HCT116 (cell line): ENCODE measurements around the gene MON2. TPM values are rescaled to one million over a fixed set of nuclear protein-coding genes. Genes with fewer than 3 reads are reported as not detected.

Experiments
- ATAC-seq: fragments of 200-7000 bp; cut with Tn5 transposase; 2 replicates; pipeline ENCODE4 v1.9.1; 2020; ENCODE audit warnings: mild to moderate bottlenecking, moderate library complexity
- BruUV-seq: library from RNA; stranded (reverse); fragments of 400-500 nt; replicated peaks from 2 replicates; lab custom pipeline; 2021; lab: Mats Ljungman, UMichigan
- CTCF ChIA-PET: fragments of 300-600 bp; sonication (Branson Sonifier 250); formaldehyde crosslinking; loops from one replicate; lab custom pipeline; 2021; ENCODE audit warnings: antibody characterized with exemption; lab: Charles Lee
- POLR2A ChIA-PET: fragments of 300-600, 350-600 bp; sonication (Branson Sonifier 250); formaldehyde crosslinking; loops from one replicate; lab custom pipeline; 2021; ENCODE audit warnings: antibody characterized with exemption; lab: Charles Lee
- RAD21 ChIA-PET, 2 experiments: fragments of 300-600 bp; sonication (Branson Sonifier 250); formaldehyde crosslinking; loops; one replicate each; lab custom pipeline; 2023; ENCODE audit warnings: low total read pairs in 2 of 2; ENCODE audit not compliant: uncharacterized antibody in 2 of 2, unreplicated experiment in 2 of 2, low non-redundant PET in 1 of 2; lab: Charles Lee
- DNase-seq: peaks from one replicate; pipeline ENCODE4 v3.0.0-alpha.2; 2010; ENCODE audit warnings: low read depth, low spot score
- H2AFZ ChIP-seq: fragments of 200-600 bp; shearing (Covaris generic), sonication (generic); 2 replicates; pipeline ENCODE4 v1.6.1; 2017; ENCODE audit warnings: low read depth, mixed run types, mixed read lengths, antibody characterized with exemption, low read length; ENCODE audit not compliant: poor library complexity, severe bottlenecking
- H3K27ac ChIP-seq: 2 replicates; pipeline ENCODE4 v1.5.1; 2012; ENCODE audit warnings: low read depth, low read length
- H3K27me3 ChIP-seq: fragments of 200-600 bp; sonication (generic); 2 replicates; pipeline ENCODE4 v1.6.1; 2016; ENCODE audit warnings: mixed run types, low read length, mixed read lengths; ENCODE audit not compliant: insufficient read depth
- H3K36me3 ChIP-seq, 2 experiments: fragments of 200-500 bp in 1 of 2; fragments of 200-600 bp in 1 of 2; sonication (Bioruptor generic) in 1 of 2; sonication (generic) in 1 of 2; 2 replicates each; pipeline versions ENCODE4 v1.5.1 to v1.6.1; 2014 to 2016; ENCODE audit warnings: low read length in 2 of 2, inconsistent platforms in 1 of 2, mixed read lengths in 1 of 2, mixed run types in 1 of 2; ENCODE audit not compliant: insufficient read depth in 2 of 2, control insufficient read depth in 1 of 2
- H3K4me1 ChIP-seq, 2 experiments: fragments of 200-600 bp in 1 of 2; sonication (generic) in 1 of 2; 2 replicates each; pipeline versions ENCODE4 v1.5.1 to v1.6.1; 2012 to 2017; ENCODE audit warnings: low read length in 2 of 2, inconsistent platforms in 1 of 2, mild to moderate bottlenecking in 1 of 2, mixed read lengths in 1 of 2, mixed run types in 1 of 2, moderate library complexity in 1 of 2; ENCODE audit not compliant: insufficient read depth in 2 of 2, control insufficient read depth in 1 of 2
- H3K4me2 ChIP-seq: fragments of 200-600 bp; sonication (generic); 2 replicates; pipeline ENCODE4 v1.6.1; 2017; ENCODE audit warnings: mixed run types, low read length, mixed read lengths
- H3K4me3 ChIP-seq, 2 experiments: fragments of 200-600 bp in 1 of 2; sonication (generic) in 1 of 2; replicated peaks in 1 of 2; 2 replicates each; pipeline ENCODE4 v1.5.1; 2011 to 2016; ENCODE audit warnings: low read length in 2 of 2, control low read depth in 1 of 2, low read depth in 1 of 2, mild to moderate bottlenecking in 1 of 2, mixed read lengths in 1 of 2, mixed run types in 1 of 2
- H3K79me2 ChIP-seq: fragments of 200-600 bp; sonication (generic); 2 replicates; pipeline ENCODE4 v1.6.1; 2017; ENCODE audit warnings: mild to moderate bottlenecking, mixed run types, low read length, moderate library complexity, mixed read lengths; ENCODE audit not compliant: insufficient read depth
- H3K9ac ChIP-seq: fragments of 200-600 bp; sonication (generic); 2 replicates; pipeline ENCODE4 v1.6.1; 2016; ENCODE audit warnings: low read length, mixed read lengths
- H3K9me2 ChIP-seq: fragments of 200-600 bp; sonication (generic), shearing (Covaris generic); 2 replicates; pipeline ENCODE4 v1.6.1; 2017; ENCODE audit warnings: mixed run types, mild to moderate bottlenecking, moderate library complexity; ENCODE audit not compliant: insufficient read depth
- H3K9me3 ChIP-seq, 2 experiments: fragments of 200-500 bp in 1 of 2; fragments of 200-600 bp in 1 of 2; sonication (Bioruptor generic) in 1 of 2; sonication (generic) in 1 of 2; 2 replicates each; pipeline ENCODE4 v1.6.1; 2014 to 2017; ENCODE audit warnings: low read length in 2 of 2, mixed read lengths in 2 of 2, inconsistent platforms in 1 of 2, low read depth in 1 of 2, mild to moderate bottlenecking in 1 of 2, mixed run types in 1 of 2, moderate library complexity in 1 of 2; ENCODE audit not compliant: control insufficient read depth in 1 of 2, insufficient read depth in 1 of 2
- H4K20me1 ChIP-seq: fragments of 200-600 bp; sonication (generic), shearing (Covaris generic); 2 replicates; pipeline ENCODE4 v1.6.1; 2017; ENCODE audit warnings: mixed run types, mild to moderate bottlenecking, moderate library complexity; ENCODE audit not compliant: insufficient read depth
- ATF3 ChIP-seq: IDR thresholded peaks from 2 replicates; pipeline ENCODE4 v1.6.1; 2012
- CEBPB ChIP-seq: IDR thresholded peaks from 2 replicates; pipeline ENCODE4 v1.6.1; 2012; ENCODE audit warnings: low read depth
- CTCF ChIP-seq, 3 experiments: fragments of 200-600 bp in 1 of 3; sonication (generic) in 1 of 3; IDR thresholded peaks in 2 of 3; conservative IDR thresholded peaks in 1 of 3; 2 replicates each; pipeline ENCODE4 v1.5.1; 2012 to 2017; ENCODE audit warnings: low read depth in 2 of 3, low read length in 2 of 3, antibody characterized with exemption in 1 of 3, borderline replicate concordance in 1 of 3, control low read depth in 1 of 3, mild to moderate bottlenecking in 1 of 3, mixed read lengths in 1 of 3, mixed run types in 1 of 3, moderate library complexity in 1 of 3; ENCODE audit not compliant: insufficient read depth in 1 of 3
- EGR1 ChIP-seq: IDR thresholded peaks from 2 replicates; pipeline ENCODE4 v1.6.1; 2012; ENCODE audit warnings: low read depth
- ELF1 ChIP-seq: IDR thresholded peaks from 2 replicates; pipeline ENCODE4 v1.6.1; 2012; ENCODE audit warnings: low read depth, borderline replicate concordance
- EZH2phosphoT487 ChIP-seq: fragments of 200-600 bp; IDR thresholded peaks from 2 replicates; pipeline ENCODE4 v1.6.1; 2018; ENCODE audit warnings: antibody characterized with exemption, borderline replicate concordance
- JUND ChIP-seq: IDR thresholded peaks from 2 replicates; pipeline ENCODE4 v1.6.1; 2012
- MAX ChIP-seq: IDR thresholded peaks from 2 replicates; pipeline ENCODE4 v1.6.1; 2012
- RAD21 ChIP-seq: IDR thresholded peaks from 2 replicates; pipeline ENCODE4 v1.6.1; 2012; ENCODE audit warnings: low read depth, mild to moderate bottlenecking
- REST ChIP-seq: IDR thresholded peaks from 2 replicates; pipeline ENCODE4 v1.6.1; 2012; ENCODE audit warnings: low read depth
- SIN3A ChIP-seq: IDR thresholded peaks from 2 replicates; pipeline ENCODE4 v1.6.1; 2012; ENCODE audit warnings: low read depth
- SRF ChIP-seq: IDR thresholded peaks from 2 replicates; pipeline ENCODE4 v1.6.1; 2012; ENCODE audit warnings: low read depth
- TCF7L2 ChIP-seq: IDR thresholded peaks from 2 replicates; pipeline ENCODE4 v1.7.0; 2011; ENCODE audit warnings: borderline replicate concordance, inconsistent platforms; ENCODE audit not compliant: insufficient read depth, insufficient read length; ENCODE audit errors: extremely low read depth
- YY1 ChIP-seq: IDR thresholded peaks from 2 replicates; pipeline ENCODE4 v1.6.1; 2011; ENCODE audit warnings: low read length, low read depth, moderate library complexity, mild to moderate bottlenecking; ENCODE audit not compliant: insufficient replicate concordance; ENCODE audit errors: extremely low read depth
- ZBTB33 ChIP-seq: IDR thresholded peaks from 2 replicates; pipeline ENCODE4 v1.6.1; 2011; ENCODE audit warnings: mild to moderate bottlenecking, low read length, moderate library complexity; ENCODE audit not compliant: insufficient replicate concordance; ENCODE audit errors: extremely low read depth
- ZNF274 ChIP-seq: fragments of 200-500 bp; sonication (Bioruptor generic); IDR thresholded peaks from 2 replicates; pipeline ENCODE4 v1.6.1; 2014; ENCODE audit warnings: mild to moderate bottlenecking, low read depth, low read length, inconsistent platforms
- intact Hi-C: fragments of 100-400 bp; cut with micrococcal nuclease; formaldehyde crosslinking; loops from 2 replicates; pipeline ENCODE4 v1.10.0; 2022
- total RNA-seq: library from RNA; stranded (reverse); gene quantifications from one replicate; pipeline ENCODE4 v1.2.1, GENCODE V29; 2021; ENCODE audit not compliant: unreplicated experiment

Gene MON2
- total RNA-seq, 1 experiment from 2014 or later = 30.7 TPM

GRCh38 chr12:62516927-62517326 is 50.3 kb downstream of the MON2 start:
- BruUV-seq = no TSS peak
- ChIA-PET CTCF (no interaction called here), POLR2A (no interaction called here), RAD21 (no interaction called here)
- Histone ChIP-seq H3K9me3 (no peaks in the 10 kb centered on the region), H3K9ac (no peak overlapping the region), H3K4me1 (no peaks in the 10 kb centered on the region), H4K20me1 (no peaks in the 10 kb centered on the region), H3K4me3 (no peak overlapping the region), H3K27me3 (no peaks in the 10 kb centered on the region), H3K27ac (no peak overlapping the region), H3K4me2 (no peak overlapping the region)
- DNase-seq = no peak
- no peak for TF ChIP-seq RAD21
- no peak for TF ChIP-seq ELF1
- no peak for TF ChIP-seq ATF3
- no peak for TF ChIP-seq EZH2phosphoT487
- no peak for TF ChIP-seq ZNF274
- TF ChIP-seq YY1 = no peak
- no peak for TF ChIP-seq MAX
- no peak for TF ChIP-seq TCF7L2
- no peak for TF ChIP-seq CEBPB
- TF ChIP-seq SRF = no peak
- no peak for TF ChIP-seq CTCF (IDR thresholded peaks at IDR 0.05 in 2 of 3, conservative IDR thresholded peaks at IDR 0.05 in 1 of 3; ENCODE audit: borderline replicate concordance in 1 of 3, insufficient read depth in 1 of 3, low read depth in 2 of 3, low read length in 2 of 3)
- TF ChIP-seq ZBTB33 = no peak
- TF ChIP-seq EGR1 = no peak
- no peak for TF ChIP-seq JUND
- no peak for TF ChIP-seq SIN3A
- no peak for TF ChIP-seq REST
- TF ChIP-seq, all 23 proteins: peak for 0
- no peaks in the 10 kb centered on the region for H3K79me2 ChIP-seq
- no peak overlapping the region for H2AFZ ChIP-seq
- intact Hi-C loops = no loop called here
- 0 out of 4 replicates have a peak, but pooled peaks cover 0 to 6% of the 10 kb centered on the region in 2 experiments for H3K36me3 ChIP-seq
- no peaks in the 10 kb centered on the region for H3K9me2 ChIP-seq
- ATAC-seq = no peak
